ENCODE data around the gene GPHB5.
"Not testable (repeated sequence)": the region's sequence is repeated elsewhere in the genome, so short reads cannot be mapped to it uniquely, and the experiment has no call there.

Gene GPHB5

DNA sequence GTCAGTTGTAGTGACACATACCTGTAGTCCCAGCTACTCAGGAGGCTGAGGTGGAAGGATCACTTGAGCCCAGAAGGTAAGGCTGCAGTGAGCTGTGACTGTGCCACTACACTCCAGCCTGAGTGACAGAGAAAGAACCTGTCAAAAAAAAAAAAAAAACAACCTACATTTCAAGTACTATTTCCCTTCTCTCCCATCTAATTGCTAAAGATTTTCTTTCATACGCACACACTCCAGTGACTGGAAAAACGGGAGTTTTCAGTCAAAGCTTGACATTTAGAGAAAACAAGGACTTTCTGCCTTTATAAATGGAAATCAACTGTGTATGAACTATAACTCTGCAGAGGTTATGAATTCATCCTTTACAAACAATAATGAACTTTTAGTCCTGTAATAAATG is 25.9 kb downstream of the GPHB5 start:
- DNase-seq, result no peak

DNA sequence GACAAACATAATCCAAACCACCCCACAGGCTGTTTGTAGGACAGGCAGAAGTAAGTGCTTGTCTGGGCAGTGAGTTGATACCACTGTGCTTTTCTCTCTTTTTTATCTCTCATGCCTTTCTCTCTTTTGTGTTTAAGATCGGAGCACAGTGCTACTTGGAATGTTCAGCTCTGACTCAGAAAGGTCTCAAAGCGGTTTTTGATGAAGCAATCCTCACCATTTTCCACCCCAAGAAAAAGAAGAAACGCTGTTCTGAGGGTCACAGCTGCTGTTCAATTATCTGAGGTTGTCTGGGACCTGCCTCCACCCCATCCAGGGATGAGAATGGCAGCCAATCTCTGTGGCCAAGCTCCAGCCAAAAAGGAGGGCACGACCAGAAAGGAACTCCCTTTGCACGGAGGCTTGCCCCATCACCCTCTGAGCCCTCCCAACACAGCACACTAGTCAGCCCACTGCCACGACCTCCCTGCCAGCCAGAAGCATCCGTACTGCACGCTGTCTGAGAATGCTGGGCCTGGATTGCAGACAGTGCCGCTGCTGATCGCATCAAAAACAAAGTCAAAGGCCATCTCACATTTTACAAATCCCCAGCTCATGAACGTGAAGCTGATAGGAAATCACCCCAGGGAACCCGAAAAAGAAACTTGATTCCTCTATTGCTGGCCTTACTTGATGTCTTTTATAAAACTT is 27.8 kb downstream of the GPHB5 start:
- DNase-seq, result no peak

DNA sequence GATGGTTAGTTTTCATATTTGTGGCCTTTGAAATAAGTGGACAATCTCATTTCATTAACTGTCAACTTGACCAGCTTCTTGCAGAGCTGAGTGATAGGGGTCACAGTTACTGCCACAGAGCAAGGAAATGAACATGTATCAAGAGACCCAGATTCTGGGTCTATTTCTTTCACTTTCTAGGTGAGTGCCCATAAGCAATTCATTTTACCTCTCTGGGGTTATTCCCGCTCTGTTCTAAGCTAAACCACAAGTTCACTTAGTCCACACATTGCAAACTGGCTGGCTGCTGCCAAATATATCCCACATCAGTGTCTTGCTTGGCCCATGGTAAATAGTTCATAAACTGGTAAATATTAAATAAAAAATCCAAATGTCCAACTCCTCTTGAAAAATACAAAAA is 29.9 kb downstream of the GPHB5 start:
- DNase-seq, result no peak

DNA sequence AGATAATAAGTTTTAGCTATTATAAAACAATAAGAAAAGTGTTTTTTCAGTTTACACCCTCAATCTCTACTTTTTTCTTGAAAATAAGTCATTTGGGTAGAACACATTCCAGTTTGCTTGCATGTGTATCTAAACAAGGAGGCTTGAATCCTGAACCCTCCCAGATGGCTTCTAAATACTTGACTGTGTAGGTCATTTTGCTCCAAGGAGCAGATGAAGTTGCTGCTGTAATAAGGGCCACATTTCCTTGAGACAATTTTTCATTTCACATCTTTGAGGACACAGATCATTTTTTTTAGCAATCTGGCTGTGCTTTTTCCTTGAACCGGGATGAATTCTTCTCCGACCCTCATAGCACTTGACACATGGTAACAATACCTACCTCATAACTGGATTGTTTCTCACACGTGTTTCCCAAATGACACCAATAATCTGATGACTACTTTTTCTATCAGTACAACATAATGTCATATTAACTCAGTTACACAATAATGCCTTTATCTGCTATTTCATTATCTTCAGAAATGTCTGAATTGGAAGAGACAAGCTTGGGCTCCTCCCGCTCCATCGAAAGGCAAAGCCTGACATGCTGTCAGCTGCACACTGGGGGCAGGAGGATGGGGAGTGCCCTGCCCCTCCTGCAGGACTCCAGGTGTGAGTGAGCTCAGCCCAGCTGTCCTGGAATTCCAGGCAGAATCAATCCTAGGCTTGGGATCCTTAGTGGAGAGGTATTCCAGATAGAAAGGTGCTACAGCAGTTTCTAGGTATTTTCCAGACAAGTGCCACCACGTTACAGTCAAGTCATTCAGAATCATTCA is 30.9 kb downstream of the GPHB5 start:
- DNase-seq, result no peak

DNA sequence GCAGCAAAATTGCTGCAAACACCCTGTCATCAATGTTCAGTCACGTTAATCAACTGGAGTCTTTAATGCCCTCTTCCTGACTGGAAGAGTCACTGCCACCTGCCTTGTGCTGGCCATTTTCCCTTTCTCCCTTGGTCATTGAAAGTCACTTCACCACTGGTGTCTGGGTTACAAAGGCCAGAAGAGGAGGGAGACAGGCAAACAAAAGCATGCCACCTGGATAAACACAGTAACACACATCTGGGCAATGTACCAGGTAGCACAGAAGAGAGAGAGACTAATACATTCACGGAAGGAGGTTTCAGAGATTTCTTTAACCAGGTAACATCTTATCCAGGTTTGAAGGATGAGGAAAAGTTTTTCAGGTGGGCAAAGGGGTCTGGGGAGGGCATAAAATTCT is 32.7 kb downstream of the GPHB5 start:
- peak; percentile 80 for DNase-seq

DNA sequence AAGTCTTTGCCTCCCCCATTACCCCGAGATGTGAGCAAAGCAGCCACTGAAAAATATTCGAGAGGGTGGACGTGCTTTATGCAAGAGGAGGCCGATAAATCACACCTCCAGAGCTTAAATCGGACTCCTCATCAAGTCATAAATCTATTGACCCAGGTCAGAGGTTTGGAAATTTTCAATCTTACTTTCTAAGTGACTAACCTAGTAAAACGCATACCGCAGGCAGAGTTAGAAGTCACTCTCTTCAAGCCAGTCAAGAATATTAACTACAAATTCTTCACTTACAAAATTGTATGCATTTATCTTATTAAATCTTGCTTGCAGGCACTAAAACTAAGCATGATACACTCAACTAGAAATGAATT is 34.9 kb downstream of the GPHB5 start:
- no peak for DNase-seq

DNA sequence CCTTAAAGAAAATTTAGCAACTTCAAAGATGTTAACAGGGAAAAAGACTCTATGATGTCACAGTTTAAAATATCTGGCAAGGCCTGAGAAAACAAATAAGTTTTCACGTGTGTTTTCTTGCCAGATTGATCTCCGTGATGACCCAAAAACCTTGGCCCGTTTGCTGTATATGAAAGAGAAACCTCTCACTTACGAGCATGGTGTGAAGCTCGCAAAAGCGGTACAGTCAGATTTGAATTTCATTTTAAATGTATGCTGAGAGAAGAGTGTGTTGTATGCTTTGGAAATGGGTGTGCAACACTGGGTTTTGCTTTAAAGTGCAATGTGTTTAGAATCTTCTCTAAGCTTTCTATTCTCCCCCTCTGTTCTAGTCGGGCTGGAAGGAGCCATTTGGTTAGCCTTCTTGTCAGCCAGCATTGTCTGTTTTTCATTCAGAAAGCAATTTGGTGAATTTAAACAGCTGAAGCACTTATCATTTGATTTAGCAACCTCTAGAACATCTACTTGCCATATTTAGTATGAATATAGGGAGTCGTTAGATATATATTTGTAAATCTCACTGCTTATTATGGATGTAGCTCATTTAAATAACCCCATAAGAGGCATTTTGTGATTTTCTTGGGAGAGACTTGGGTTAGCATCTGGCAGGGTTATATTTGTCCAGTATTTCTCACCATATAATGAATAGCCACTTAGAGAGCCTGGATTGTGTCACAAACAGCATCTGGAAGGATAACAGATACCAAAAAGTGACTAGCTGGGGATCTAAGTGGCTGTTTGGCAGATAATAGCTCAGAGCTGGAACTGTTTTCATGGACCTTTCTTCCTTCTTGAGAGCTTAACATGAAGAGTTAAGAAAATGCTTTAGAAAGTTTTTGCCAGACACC is 35.5 kb downstream of the GPHB5 start:
- DNase-seq, result no peak

DNA sequence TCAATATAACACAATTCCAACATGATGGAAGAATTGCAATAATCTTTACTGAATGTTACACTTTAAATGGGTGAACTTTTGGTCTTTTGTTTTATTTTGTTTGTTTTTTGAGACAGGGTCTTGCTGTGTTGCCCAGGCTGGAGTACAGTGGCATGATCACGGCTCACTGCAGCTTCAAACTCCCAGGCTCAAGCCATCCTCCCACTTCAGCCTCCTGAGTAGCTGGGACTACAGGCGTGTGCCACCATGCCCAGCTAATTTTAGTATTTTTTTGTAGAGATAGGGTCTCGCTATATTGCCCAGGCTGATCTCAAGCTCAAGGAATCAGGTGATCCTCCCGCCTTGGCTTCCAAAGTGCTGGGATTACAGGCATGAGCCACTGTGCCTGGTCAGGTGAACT is 38.8 kb downstream of the GPHB5 start:
- DNase-seq, result not testable (repeated sequence)

DNA sequence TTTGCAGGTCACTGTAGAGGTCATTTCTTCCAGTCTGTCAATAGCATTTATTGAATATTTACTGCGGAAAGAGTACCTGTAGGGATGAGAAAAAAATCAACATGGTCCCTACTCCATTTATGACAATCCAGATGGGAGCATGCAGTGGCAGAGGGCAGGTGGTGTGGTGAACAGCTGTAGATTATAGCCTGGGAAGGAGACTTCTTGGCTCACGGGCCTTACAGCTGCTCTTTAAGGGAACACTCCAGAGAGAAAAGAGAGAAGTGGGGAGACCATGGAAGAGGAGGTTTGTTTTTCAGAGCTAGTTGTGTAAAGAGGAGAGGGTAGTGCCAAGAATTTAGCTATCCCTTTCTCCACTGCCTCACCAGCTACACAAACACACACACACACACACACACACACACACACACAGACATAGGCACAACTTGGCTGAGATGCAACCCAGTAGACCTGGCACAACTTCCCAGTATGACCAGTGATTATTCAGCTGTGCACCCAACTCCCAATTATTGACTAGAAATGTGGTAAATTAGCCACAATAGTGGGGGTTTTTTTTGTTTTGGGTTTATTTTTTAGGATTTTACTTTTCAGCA is 41.0 kb downstream of the GPHB5 start:
- DNase-seq, result peak; percentile 69

DNA sequence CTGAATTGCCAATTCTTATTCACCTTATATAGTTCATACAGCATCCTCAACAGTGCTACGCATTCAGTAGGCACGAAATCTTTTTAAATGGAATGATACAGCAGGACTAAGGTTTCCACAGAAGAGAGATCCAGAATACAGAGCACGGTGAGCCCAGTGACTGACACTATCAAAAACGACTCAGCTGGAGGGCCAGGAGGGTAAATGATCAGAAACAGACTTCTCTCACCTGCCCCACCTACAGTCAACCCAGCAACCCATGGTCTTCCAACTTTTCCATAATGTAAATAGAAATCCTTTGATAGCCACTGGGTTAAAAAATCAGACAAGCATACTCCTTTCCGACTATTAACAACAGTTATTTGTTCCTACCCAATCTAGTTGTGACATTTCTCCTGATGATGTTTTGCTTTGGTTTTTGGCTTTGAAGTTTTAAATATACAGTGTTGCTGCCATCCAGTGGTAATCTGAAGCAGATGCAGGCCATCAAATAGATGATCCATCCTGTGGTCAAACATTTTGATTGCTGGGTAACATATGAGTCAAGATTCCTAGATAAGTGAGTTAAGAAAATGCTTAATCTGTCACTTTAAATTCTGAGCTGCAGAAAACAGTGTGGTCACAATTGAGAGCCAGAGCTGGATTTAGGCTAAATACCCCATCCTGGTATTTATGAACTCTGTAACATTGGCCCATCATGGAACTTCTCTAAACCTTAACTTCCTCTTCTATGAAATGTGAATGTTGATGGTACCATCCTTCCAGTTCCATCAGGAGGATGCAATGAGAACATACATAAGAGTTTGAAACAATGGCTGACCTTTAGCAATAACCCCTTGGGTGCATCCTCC is 42.0 kb downstream of the GPHB5 start:
- peak; percentile 23 for DNase-seq

DNA sequence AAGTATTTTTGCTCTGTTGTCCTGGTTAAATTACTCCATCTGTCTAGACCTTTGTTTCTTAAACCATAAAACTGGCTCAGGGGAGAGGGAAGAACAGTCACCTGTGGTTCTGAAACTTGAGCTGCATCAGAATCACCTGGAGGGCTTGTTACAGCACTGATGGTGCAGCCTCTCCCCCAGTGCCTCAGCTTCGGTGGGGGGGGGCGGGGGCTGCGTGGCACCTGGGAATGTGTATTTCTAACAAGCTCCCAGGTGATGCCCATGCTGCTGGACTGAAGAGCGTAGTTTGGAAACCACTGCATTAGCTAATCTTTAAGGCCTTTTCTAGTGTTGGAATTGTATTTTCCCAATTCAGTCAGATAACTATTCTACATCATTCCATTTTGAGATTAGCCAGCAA is 42.7 kb downstream of the GPHB5 start:
- DNase-seq, result no peak

DNA sequence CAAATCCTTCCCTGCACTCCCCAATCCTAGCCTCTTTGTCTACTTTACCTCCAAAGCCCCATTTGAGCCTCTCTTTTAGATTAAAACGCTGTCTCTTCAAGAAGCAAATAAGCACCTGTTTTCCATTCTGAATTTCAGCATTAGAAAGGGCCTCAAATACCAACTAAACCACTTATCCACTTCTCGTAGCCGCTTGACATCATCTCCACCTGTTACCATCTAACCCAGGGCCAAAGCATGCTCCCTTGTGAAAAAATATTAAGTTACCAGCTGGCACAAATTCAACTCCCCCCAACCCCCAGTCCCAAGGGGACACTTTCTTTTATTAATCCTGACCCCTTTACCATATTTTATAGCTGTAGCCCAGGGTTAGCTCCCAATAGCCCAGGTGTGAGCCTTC is 43.1 kb downstream of the GPHB5 start:
- no peak for DNase-seq

DNA sequence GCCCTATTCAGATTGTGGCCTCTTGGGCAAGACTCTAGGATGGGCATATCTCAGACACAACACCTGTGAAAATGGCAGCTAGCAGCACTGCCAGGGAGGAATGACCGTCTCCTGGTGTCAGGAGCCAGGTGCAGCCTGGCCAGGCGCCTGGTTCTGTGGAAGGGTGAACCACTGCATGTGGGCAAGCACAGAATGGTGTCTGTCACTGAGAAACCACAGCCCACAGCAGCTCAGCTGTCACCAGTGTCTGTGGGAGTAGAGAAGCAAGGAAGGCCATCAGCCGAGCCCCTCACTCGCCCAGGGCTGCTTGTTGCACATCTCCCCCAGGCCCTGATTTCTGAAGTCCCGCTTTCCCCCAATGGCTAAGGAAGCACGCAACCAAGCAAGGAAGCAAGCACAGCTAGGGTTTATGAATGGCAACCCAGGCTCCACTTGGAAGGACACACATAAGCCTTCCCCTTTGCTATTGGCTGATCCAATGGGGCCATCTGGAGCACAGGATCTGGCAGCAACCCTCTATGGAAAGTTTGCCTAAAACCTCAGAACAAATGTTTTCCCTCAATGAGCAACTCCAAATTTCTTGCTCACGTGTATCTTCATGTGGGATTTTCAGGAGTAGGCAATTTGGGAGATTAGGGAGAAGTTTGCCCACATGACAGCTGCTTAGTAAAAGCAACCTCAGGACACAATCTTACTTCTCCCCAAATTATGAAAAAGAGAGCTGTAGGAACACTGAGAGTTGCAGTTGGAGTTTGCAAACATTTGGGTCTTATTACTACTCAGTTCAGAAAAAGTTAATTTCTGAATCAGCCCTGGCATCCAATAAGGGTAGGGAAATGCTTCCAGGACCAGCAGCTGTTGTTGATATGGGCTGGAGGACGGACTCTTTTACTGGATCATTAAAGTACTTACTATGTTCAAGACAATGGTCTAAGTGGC is 44.7 kb downstream of the GPHB5 start:
- no peak for DNase-seq

DNA sequence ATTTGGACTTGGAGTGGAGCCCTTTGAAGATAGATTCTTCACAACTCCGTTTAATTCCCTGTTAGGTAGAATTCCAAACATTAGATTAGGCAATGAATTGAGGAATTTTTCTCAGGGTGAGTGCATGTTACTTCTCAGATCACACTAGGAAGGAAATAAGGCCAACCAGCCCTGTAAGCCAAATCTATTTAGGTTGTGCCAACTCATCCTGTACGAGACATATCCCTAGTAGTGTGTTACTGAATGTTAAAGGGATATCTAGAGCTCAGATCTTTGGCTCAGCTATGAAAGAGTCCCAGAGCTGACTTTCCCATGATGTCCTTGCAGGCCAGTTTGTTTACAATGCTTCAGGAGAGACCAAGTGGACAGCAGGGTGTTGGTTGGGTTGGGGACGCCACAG is 45.6 kb downstream of the GPHB5 start:
- no peak for DNase-seq

DNA sequence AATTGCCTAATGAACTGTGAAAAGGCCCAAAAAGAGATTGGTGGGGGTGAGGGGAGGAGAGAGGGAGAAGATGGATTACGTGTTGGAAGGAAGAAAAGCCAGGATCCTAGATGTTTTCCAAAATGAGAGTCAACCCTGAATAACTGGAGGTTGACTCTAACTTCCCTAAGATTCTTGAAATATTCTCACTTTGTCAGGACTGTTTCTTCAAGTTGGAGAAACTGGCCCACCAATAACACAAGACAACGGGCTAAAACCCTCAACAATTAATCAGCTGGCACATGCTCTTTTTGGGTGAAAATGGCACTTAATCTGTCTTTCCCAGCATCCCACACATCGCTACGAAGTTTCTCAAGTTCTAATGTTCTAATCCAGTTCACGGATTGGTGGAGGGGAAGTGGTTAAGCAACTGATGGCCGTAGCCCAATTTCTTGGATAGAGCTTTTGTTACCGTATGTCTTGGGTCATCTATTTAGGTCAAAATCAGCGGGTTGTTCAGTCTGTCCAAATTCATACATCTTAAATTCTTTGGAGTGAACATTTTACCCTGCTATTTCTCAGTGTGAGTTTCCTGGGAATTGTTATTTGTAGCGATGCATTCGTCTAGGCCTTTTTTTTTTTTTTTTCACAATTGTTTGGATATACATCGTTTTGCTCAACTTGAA is 49.0 kb downstream of the GPHB5 start:
- DNase-seq, result no peak

DNA sequence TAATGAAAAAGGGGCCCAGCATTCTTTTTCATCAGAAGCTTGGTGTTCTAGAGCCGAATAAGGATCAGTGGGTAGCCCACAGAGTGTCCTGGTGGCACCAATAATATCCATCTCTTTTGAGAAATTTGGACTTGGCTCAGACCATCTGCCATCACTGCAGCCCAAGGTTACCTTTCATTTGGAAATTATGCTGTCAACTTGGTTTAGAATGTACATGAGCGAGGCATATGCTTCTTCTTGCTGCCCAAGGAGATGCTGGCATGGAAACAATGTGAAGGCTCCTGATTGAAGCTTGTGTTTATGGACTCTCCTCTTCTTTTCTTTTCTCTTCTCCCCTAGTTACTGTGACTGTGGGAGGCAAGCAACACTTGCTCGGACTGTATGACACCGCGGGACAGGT is 50.0 kb downstream of the GPHB5 start:
- DNase-seq, result no peak

DNA sequence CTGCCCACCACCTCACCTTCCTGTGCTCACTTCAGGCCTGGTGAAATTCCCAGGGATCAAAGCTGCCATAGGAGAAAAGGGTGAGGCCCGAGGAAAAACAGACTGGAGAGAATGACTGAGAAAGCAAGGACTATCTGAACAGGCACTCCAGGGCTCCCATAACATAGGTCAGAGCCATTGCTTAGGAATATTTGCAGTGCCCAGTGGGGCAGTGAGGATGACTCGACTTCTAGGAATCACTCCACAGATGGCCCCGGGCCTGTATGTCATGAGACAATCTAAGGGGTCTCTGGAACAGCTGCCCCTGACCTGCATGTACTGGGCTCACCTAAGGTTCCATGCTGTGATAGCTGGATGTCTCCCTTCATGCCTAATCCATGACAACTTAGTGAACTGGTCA is 51.6 kb downstream of the GPHB5 start:
- DNase-seq, result no peak

DNA sequence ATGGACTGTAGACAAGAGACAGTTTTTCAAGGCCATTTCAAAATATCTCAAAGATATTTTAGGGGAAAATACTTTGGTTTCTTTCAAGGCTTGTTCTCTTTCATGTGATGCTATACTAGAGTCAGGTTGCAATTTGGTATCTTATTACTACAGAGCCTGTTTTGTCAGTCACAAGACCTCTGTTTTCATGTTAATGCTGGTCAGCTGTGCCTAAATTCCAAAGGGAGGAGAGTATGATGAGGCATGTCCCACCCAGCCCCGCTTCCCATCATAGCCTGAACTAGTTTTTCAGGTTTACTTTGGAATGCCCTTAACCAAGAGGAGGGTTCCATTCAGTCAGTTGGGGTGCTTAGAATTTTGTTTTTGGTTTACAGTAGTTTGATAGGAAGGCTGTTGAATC is 52.6 kb downstream of the GPHB5 start:
- no peak for DNase-seq
